Panc1 (cell line): ENCODE results near the gene ZNF789.
"Not testable (repeated sequence)": the region's sequence is repeated elsewhere in the genome, so short reads cannot be mapped to it uniquely, and the experiment has no call there.

ENCODE experiments used
- POLR2AphosphoS5 ChIP-seq: IDR thresholded peaks from 2 replicates; pipeline ENCODE4 v1.6.1; 2012; ENCODE audit warnings: mild to moderate bottlenecking, low read depth, low read length, moderate library complexity
- REST ChIP-seq, 2 experiments: IDR thresholded peaks; 2 replicates each; pipeline ENCODE4 v1.6.1; 2011 to 2012; ENCODE audit warnings: low read depth in 2 of 2, control low read depth in 1 of 2, low read length in 1 of 2, mild to moderate bottlenecking in 1 of 2, moderate library complexity in 1 of 2; ENCODE audit not compliant: insufficient read depth in 1 of 2
- SIN3A ChIP-seq: IDR thresholded peaks from 2 replicates; pipeline ENCODE4 v1.6.1; 2012; ENCODE audit warnings: low read depth, mild to moderate bottlenecking, low read length, moderate library complexity, borderline replicate concordance; ENCODE audit not compliant: insufficient read depth
- TF ChIP-seq, protein P1 (sequence below): fragments of 450-650 bp; IDR thresholded peaks from 2 replicates; pipeline ENCODE4 v1.5.1; 2017; ENCODE audit warnings: mild to moderate bottlenecking

GRCh38 chr7:99431756-99432540 lies 40.7 kb upstream of the ZNF789 start:
- not testable (repeated sequence) for TF ChIP-seq REST (IDR thresholded peaks at IDR 0.05; ENCODE audit: insufficient read depth in 1 of 2, low read depth in 2 of 2, low read length in 1 of 2); POLR2AphosphoS5; SIN3A
- TF ChIP-seq, protein P1, sequence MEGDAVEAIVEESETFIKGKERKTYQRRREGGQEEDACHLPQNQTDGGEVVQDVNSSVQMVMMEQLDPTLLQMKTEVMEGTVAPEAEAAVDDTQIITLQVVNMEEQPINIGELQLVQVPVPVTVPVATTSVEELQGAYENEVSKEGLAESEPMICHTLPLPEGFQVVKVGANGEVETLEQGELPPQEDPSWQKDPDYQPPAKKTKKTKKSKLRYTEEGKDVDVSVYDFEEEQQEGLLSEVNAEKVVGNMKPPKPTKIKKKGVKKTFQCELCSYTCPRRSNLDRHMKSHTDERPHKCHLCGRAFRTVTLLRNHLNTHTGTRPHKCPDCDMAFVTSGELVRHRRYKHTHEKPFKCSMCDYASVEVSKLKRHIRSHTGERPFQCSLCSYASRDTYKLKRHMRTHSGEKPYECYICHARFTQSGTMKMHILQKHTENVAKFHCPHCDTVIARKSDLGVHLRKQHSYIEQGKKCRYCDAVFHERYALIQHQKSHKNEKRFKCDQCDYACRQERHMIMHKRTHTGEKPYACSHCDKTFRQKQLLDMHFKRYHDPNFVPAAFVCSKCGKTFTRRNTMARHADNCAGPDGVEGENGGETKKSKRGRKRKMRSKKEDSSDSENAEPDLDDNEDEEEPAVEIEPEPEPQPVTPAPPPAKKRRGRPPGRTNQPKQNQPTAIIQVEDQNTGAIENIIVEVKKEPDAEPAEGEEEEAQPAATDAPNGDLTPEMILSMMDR = not testable (repeated sequence)
